Right atrium auricular region (tissue), 2 donors: ENCODE results near the gene MECP2. TPM values are rescaled to one million over a fixed set of nuclear protein-coding genes. Genes with fewer than 3 reads are reported as not detected.
"Not testable (repeated sequence)": the region's sequence is repeated elsewhere in the genome, so short reads cannot be mapped to it uniquely, and the experiment has no call there.

Source experiments
- DNase-seq: peaks from one replicate; pipeline ENCODE4 v3.0.0-alpha.2; 2019; ENCODE audit warnings: low spot score
- H3K27ac ChIP-seq, 2 donors: fragments of 200-600 bp; sonication (generic); 1 replicate in 1 of 2; 2 replicates in 1 of 2; pipeline ENCODE4 v1.5.1; 2016 to 2019
- H3K27me3 ChIP-seq, 2 donors: fragments of 200-600 bp; sonication (generic); one replicate each; pipeline versions ENCODE4 v1.5.1 to v1.6.0; 2017 to 2019
- H3K36me3 ChIP-seq: fragments of 200-600 bp; sonication (generic); one replicate; pipeline ENCODE4 v1.5.1; 2016
- H3K4me1 ChIP-seq, 2 donors: fragments of 200-600 bp; sonication (generic); one replicate each; pipeline versions ENCODE4 v1.5.1 to v1.6.0; 2017 to 2019
- H3K4me3 ChIP-seq, 2 donors: fragments of 200-600 bp; sonication (generic); 1 replicate in 1 of 2; 2 replicates in 1 of 2; pipeline ENCODE4 v1.5.1; 2017 to 2019; ENCODE audit warnings: mild to moderate bottlenecking in 1 of 2, moderate library complexity in 1 of 2
- H3K9me3 ChIP-seq, 2 donors: fragments of 200-600 bp; sonication (generic); one replicate each; pipeline ENCODE4 v1.5.1; 2019
- CTCF ChIP-seq, 2 donors: fragments of 200-600 bp; sonication (generic); IDR thresholded peaks; one replicate each; pipeline ENCODE4 v1.5.1; 2019; ENCODE audit warnings: antibody characterized with exemption in 2 of 2
- total RNA-seq, 2 donors: library from RNA; depleted of rRNA; stranded (reverse); fragments of >200 nt; gene quantifications; one replicate each; pipeline ENCODE4 v1.1.0, GENCODE V29; 2016

The MECP2 gene
- total RNA-seq, 2 donors from 2014 or later = 52.7 to 69.1 TPM

GRCh38 chrX:153981231-153981630 is 116.3 kb downstream of the MECP2 start:
- DNase-seq = no peak
- Histone ChIP-seq H3K4me1 (no peaks in the 10 kb centered on the region), H3K27me3 (no peaks in the 10 kb centered on the region), H3K27ac (no peak overlapping the region), H3K36me3 (no peaks in the 10 kb centered on the region), H3K4me3 (no peak overlapping the region), H3K9me3 (no peaks in the 10 kb centered on the region)
- TF ChIP-seq CTCF (IDR thresholded peaks at IDR 0.05) = no peak

- H3K27ac ChIP-seq, H3K4me3 ChIP-seq, H3K27me3 ChIP-seq, H3K9me3 ChIP-seq, DNase-seq, H3K4me1 ChIP-seq, H3K36me3 ChIP-seq: not testable (repeated sequence)
Measured at GRCh38 chrX:153980394-153980793, 117.1 kb downstream of the MECP2 start.

- peaks cover 0 to 22% of the 10 kb centered on the region in 2 donors for H3K4me1 ChIP-seq
- H3K4me3 ChIP-seq = no peak overlapping the region
- no peaks in the 10 kb centered on the region for H3K27me3 ChIP-seq
- no peaks in the 10 kb centered on the region for H3K9me3 ChIP-seq
- no peak for TF ChIP-seq CTCF (IDR thresholded peaks at IDR 0.05)
- peak overlapping the region; percentile 97 to 99 for H3K27ac ChIP-seq
- DNase-seq = no peak
- H3K36me3 ChIP-seq = no peaks in the 10 kb centered on the region
Measured at GRCh38 chrX:153974726-153975286, 122.7 kb downstream of the MECP2 start.

GRCh38 chrX:153974003-153974725 is 123.4 kb downstream of the MECP2 start:
- Histone ChIP-seq H3K27ac (peak overlapping the region; percentile 97 to 99), H3K4me1 (peaks cover 0 to 28% of the 10 kb centered on the region in 2 donors), H3K36me3 (no peaks in the 10 kb centered on the region), H3K9me3 (no peaks in the 10 kb centered on the region), H3K4me3 (no peak overlapping the region), H3K27me3 (no peaks in the 10 kb centered on the region)
- DNase-seq = no peak
- TF ChIP-seq CTCF (IDR thresholded peaks at IDR 0.05) = no peak

GRCh38 chrX:153973127-153974002 is 124.2 kb downstream of the MECP2 start:
- Histone ChIP-seq H3K27me3 (no peaks in the 10 kb centered on the region), H3K27ac (peak overlapping the region; percentile 97 to 99), H3K36me3 (no peaks in the 10 kb centered on the region), H3K9me3 (no peaks in the 10 kb centered on the region), H3K4me3 (peak overlapping the region; percentile 68 to 71), H3K4me1 (peaks cover 0 to 36% of the 10 kb centered on the region in 2 donors)
- no peak for DNase-seq
- no peak for TF ChIP-seq CTCF (IDR thresholded peaks at IDR 0.05)
